A673 (cell line): ENCODE data around the gene SPEM1. TPM values are rescaled to one million over a fixed set of nuclear protein-coding genes. Genes with fewer than 3 reads are reported as not detected.

Experiments used
- BruUV-seq: library from RNA; stranded (reverse); fragments of 400-500 nt; replicated peaks from 2 replicates; lab custom pipeline; 2021; lab: Mats Ljungman, UMichigan
- CTCF ChIA-PET: fragments of 300-600 bp; sonication (Branson Sonifier 250); formaldehyde crosslinking; loops from one replicate; lab custom pipeline; 2022; ENCODE audit warnings: antibody characterized with exemption; lab: Charles Lee
- POLR2A ChIA-PET: fragments of 300-600 bp; sonication (Branson Sonifier 250); formaldehyde crosslinking; loops from one replicate; lab custom pipeline; 2022; ENCODE audit warnings: antibody characterized with exemption; ENCODE audit not compliant: low non-redundant PET; lab: Charles Lee
- DNase-seq: peaks from one replicate; pipeline ENCODE4 v3.0.0-alpha.2; 2015; ENCODE audit warnings: low spot score
- H3K27ac ChIP-seq: fragments of 200-600 bp; sonication (generic); 2 replicates; pipeline ENCODE4 v1.5.1; 2016; ENCODE audit warnings: mixed run types, low read depth, mild to moderate bottlenecking, mixed read lengths, antibody characterized with exemption, low read length; ENCODE audit not compliant: poor library complexity, severe bottlenecking
- H3K27me3 ChIP-seq: fragments of 200-600 bp; sonication (generic); replicated peaks from 2 replicates; pipeline ENCODE4 v1.6.1; 2017; ENCODE audit warnings: mixed run types, low read depth, mild to moderate bottlenecking, mixed read lengths, antibody characterized with exemption, low read length; ENCODE audit not compliant: insufficient read depth, poor library complexity
- H3K36me3 ChIP-seq: fragments of 200-600 bp; sonication (generic); 2 replicates; pipeline ENCODE4 v1.6.1; 2016; ENCODE audit warnings: mixed run types, mild to moderate bottlenecking, mixed read lengths, antibody characterized with exemption, low read length; ENCODE audit not compliant: insufficient read depth, poor library complexity, severe bottlenecking
- H3K4me1 ChIP-seq: fragments of 200-600 bp; sonication (generic); 2 replicates; pipeline ENCODE4 v1.6.1; 2017; ENCODE audit warnings: mixed run types, mild to moderate bottlenecking, mixed read lengths, antibody characterized with exemption, low read length; ENCODE audit not compliant: insufficient read depth, poor library complexity, severe bottlenecking
- H3K4me3 ChIP-seq: fragments of 200-600 bp; sonication (generic); 2 replicates; pipeline ENCODE4 v1.5.1; 2016; ENCODE audit warnings: low read depth, mixed run types, mild to moderate bottlenecking, mixed read lengths, low read length; ENCODE audit not compliant: poor library complexity, severe bottlenecking
- H3K9me3 ChIP-seq: fragments of 200-600 bp; sonication (generic); 2 replicates; pipeline ENCODE4 v1.6.1; 2016; ENCODE audit warnings: mixed run types, low read depth, mild to moderate bottlenecking, mixed read lengths, antibody characterized with exemption, low read length; ENCODE audit not compliant: poor library complexity, severe bottlenecking
- EZH2 ChIP-seq: fragments of 200-600 bp; sonication (generic); IDR thresholded peaks from 2 replicates; pipeline ENCODE4 v1.6.1; 2017; ENCODE audit warnings: borderline replicate concordance, low read depth, mild to moderate bottlenecking, mixed read lengths, antibody characterized with exemption, low read length; ENCODE audit not compliant: poor library complexity, severe bottlenecking
- intact Hi-C: fragments of 100-400 bp; cut with micrococcal nuclease; formaldehyde crosslinking; loops from one replicate; pipeline ENCODE4 v1.10.0; 2022; ENCODE audit not compliant: unreplicated experiment
- total RNA-seq: library from RNA; stranded (reverse); gene quantifications from 2 replicates; pipeline ENCODE4 v1.2.3, GENCODE V29; 2021
- TF ChIP-seq, protein P1 (sequence below): fragments of 300-800, 200-600 bp; sonication (generic); conservative IDR thresholded peaks from 2 replicates; pipeline ENCODE4 v1.5.1; 2017; ENCODE audit warnings: low read depth, mild to moderate bottlenecking, antibody characterized with exemption, low read length, moderate library complexity, mixed read lengths

Gene SPEM1
- total RNA-seq, 1 experiment from 2014 or later: 0.43 TPM

DNA sequence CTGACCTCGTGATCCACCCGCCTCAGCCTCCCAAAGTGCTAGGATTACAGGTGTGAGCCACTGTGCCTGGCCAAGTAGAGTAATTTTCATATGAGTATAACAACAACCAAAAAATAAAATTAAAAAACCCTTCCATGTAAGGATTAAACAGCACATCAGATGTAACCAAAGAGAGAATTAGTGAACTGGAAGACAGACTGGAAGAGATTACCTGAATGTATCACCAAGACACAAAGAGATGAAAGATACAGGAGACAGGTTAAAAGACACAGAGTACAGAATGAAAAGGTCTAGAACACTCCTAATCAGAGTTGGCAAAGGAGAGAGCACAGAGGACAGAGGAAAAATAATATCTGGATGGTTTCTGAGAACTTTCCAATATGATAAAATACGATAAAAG, 41.0 kb upstream of the SPEM1 start:
- Histone ChIP-seq H3K4me1 (no peaks in the 10 kb centered on the region), H3K4me3 (no peak overlapping the region), H3K27me3 (no peaks in the 10 kb centered on the region), H3K27ac (no peak overlapping the region), H3K36me3 (no peaks in the 10 kb centered on the region), H3K9me3 (no peaks in the 10 kb centered on the region)
- TF ChIP-seq, protein P1, sequence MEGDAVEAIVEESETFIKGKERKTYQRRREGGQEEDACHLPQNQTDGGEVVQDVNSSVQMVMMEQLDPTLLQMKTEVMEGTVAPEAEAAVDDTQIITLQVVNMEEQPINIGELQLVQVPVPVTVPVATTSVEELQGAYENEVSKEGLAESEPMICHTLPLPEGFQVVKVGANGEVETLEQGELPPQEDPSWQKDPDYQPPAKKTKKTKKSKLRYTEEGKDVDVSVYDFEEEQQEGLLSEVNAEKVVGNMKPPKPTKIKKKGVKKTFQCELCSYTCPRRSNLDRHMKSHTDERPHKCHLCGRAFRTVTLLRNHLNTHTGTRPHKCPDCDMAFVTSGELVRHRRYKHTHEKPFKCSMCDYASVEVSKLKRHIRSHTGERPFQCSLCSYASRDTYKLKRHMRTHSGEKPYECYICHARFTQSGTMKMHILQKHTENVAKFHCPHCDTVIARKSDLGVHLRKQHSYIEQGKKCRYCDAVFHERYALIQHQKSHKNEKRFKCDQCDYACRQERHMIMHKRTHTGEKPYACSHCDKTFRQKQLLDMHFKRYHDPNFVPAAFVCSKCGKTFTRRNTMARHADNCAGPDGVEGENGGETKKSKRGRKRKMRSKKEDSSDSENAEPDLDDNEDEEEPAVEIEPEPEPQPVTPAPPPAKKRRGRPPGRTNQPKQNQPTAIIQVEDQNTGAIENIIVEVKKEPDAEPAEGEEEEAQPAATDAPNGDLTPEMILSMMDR: no peak
- no peak for TF ChIP-seq EZH2
- CTCF ChIA-PET: no interaction called here
- no TSS peak for BruUV-seq
- POLR2A ChIA-PET: no interaction called here
- DNase-seq: no peak
- intact Hi-C loops: no loop called here

DNA sequence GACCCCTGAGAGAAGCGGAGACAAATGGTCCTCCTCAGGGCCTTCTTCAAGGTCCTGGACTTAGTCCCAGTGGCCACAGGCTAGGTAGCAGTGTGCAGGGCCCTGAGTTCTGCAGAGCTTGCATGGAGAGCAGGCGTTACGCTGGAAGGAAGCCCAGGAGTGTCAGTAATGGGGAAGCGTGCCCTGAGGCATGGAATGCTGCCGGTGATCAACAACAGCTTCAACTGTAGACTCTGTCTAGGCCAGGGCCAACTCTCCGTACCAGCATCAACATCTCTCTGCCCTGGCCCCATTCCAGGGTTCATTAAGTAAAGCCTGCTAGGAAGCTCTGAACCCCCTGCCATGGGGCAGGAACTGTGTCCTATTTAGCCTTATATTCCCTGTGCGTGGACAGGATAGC, 39.8 kb upstream of the SPEM1 start:
- ChIA-PET CTCF (no interaction called here), POLR2A (no interaction called here)
- H3K27ac ChIP-seq: no peak overlapping the region
- intact Hi-C loops: no loop called here
- peak overlapping the region; percentile 36 for H3K4me3 ChIP-seq
- H3K4me1 ChIP-seq: no peaks in the 10 kb centered on the region
- H3K9me3 ChIP-seq: no peaks in the 10 kb centered on the region
- no TSS peak for BruUV-seq
- H3K36me3 ChIP-seq: no peaks in the 10 kb centered on the region
- no peak for TF ChIP-seq EZH2
- TF ChIP-seq, protein P1: no peak
- DNase-seq: no peak
- no peaks in the 10 kb centered on the region for H3K27me3 ChIP-seq

DNA sequence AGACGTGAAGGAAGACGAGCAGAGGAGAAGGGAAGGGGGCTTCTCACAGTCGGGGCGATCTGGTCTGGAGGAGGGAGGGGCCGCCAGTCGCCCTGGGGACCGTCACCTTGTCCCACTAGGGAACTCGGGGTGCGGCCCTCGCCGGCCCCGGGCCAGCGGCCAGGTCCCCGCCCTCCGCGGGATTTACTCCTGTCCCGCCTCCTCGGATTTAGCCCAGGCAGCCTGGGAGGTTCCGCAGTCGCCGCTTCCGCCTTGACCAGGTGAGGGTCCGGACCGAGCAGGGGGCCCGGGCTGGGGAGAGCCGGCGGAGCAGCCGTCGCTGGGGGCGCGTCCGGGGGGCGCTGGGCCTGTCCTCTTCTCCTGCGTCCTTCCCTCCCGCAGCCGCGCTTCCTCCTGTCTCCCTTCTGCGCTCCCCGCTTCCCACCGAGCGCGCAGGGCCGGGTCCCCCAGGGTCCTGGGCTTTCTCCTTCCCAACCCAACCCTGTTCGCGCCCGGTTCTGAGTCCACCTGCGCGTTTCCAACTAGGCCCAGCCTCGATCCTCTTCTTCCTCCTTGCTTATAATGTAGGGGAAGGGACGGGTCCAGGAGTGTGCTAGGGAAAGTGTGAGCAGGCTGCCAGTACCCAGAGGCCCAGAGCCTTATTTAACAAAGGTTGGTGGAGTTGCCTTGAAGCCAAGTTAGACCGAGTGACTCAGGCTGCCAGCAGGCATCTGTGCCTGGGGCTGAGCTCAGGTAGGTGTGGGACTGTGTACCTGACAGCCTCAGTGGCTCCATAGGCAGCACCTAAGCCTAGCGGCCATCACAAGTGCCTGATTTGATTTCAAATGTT, 39.1 kb upstream of the SPEM1 start, which contains the start of gene TNK1:
TSS of gene TNK1 (plus strand) at position 235 of the 829 bp plus-strand sequence. CDS start 1,838 bp downstream, outside the sequence.
- intact Hi-C loops: no loop called here
- CTCF ChIA-PET: no interaction called here
- H3K9me3 ChIP-seq: no peaks in the 10 kb centered on the region
- no peaks in the 10 kb centered on the region for H3K36me3 ChIP-seq
- no peak for DNase-seq
- POLR2A ChIA-PET: interaction anchor here (0.5 kb wide), 1 partner anchor 334 kb away, joined by 5 read pairs; no protein-coding TSS in a partner anchor
- H3K4me1 ChIP-seq: no peaks in the 10 kb centered on the region
- no TSS peak for BruUV-seq
- H3K4me3 ChIP-seq: peak within 1 kb of the TSS; percentile 36
- H3K27me3 ChIP-seq: no peaks in the 10 kb centered on the region
- no peak within 1 kb of the TSS for H3K27ac ChIP-seq
- TF ChIP-seq, protein P1: no peak
- TF ChIP-seq EZH2: no peak
